Measurements from ENCODE around the gene EYA2.

The EYA2 gene

DNA sequence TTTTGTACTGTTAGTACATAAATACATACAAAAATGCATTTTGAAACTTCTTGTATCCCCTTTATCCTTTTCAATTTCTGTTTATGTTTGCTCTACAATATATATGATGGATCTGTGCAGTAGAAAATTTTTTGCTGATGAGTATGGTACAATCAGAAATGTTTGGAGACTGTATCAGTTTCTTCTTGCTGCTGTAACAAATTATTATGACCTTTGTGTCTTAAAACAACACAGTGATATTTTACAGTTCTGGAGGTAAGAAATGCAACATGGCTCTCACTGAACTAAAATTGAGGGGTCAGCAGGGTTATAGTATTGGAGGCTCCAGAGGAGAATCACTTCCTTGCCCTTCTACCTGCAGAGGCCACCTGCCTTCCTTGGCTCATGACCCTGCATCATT lies 184.4 kb downstream of the EYA2 start:
- no peak for DNase-seq

DNA sequence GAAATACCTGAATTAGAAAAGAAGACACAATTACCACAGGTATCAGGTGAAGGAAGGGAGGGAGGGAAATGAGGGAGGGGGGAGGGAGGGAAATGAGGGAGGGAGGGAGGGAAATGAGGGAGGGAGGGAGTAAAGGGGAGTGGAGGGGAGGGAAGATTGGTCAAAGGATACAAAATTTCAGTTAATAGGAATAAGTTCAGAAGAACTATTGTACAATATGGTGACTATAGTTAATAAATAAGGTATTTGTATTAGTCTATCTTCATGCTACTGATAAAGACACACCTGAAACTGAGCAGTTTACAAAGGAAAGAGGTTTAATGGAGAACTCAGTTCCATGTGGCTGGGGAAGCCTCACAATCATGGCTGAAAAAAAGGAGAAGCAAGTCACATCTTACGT lies 185.7 kb downstream of the EYA2 start:
- no peak for DNase-seq

DNA sequence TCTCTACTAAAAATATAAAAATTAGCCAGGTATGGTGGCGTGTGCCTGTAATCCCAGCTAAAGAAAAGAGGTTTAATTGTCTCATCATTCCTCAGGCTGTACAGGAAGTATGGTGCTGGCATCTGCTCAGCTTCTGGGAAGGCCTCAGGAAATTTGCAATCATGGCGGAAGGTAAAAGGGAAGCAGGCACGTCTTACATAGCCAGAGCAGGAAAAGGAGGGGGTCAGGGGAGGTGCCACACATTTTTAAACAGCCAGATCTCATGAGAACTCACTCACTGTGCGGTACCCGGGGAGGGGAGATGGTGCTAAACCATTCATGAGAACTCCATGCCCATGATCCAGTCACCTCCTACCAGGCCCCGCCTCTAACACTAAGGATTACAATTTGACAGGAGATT lies 191.7 kb downstream of the EYA2 start:
- no peak for DNase-seq

DNA sequence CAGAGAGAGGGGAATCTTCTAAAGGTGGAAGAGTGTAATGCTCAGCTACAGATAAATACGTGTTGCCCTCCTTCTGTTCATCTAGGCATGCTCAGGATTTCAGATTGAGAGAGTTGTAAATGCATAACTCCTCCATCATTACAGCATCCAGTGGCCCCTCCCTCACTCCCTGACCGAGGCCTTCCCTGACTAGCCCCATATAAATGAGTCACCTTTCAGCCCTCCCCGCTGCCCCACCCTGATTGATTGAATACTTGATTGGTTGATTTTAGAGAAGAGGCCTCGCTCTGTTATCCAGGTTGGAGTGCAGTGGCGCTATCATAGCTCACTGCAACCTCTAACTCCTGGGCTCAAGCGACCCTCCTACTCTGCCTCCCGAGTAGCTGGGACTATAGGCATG lies 193.7 kb downstream of the EYA2 start:
- DNase-seq, result no peak

DNA sequence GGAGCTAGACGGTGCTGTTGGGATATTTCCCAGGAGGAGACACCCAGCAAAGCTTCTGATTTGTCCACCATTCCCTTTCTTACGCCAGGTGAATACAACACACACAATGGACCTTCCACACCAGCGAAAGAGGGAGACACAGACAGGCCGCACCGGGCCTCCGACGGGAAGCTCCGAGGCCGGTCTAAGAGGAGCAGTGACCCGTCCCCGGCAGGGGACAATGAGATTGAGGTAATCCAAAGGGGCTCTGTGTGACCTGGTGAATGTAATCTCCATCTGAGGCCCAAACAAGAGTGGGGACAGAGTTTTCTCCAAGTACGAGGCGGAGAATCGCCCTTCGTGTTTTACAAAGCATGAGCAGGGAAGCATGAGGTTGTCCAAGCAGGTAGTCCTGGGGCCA lies 194.5 kb downstream of the EYA2 start:
- no peak for DNase-seq

DNA sequence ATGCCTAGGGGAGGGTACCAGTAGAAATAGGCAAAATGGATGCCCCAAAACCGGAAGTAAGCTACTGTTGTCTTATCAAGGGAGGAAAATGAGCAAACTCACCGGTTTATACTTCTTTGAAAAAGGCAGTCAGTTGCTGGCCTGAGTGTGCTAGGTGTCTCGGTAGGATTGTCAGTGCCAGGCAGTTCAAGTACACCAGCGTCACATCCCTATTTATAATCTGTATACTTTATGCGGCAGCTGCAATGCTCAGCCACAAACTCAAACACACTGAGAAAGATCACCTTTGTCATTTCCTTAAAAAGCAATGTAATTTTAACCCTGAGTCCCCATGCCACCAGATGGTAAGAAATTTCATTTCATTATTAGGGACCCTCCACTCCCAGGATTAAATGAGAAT lies 196.2 kb downstream of the EYA2 start:
- DNase-seq, result no peak

DNA sequence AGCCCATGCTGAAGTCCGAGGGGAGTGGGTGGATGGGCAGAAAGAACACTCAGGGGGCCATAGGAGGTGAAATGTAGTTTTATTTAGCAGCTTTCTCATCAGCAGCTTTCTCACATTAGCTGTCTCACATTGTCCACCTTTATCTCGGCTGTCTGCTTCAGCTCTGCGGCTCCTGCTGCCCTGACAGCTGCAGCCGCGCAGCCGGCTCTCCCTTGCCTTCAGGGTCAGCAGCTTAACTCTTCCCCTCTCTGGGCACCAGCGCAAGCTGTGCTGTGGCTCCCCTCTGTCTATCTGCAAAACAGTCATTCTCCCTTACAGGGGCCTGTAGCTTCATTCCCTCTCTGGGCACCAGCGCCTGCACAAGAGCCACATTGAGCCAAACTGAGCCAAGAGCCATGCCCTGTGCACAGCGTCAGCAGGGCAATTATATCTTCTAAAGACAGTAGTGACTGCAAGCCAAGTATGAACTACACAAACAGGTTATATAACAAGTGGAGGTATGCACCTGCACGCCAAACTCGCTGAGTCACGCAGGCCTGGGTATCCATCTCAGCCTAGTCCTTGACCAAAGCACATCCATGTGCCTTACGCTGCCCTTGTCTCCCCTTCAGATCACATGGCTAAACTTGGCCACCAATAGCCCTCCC lies 198.8 kb downstream of the EYA2 start:
- no peak for DNase-seq

DNA sequence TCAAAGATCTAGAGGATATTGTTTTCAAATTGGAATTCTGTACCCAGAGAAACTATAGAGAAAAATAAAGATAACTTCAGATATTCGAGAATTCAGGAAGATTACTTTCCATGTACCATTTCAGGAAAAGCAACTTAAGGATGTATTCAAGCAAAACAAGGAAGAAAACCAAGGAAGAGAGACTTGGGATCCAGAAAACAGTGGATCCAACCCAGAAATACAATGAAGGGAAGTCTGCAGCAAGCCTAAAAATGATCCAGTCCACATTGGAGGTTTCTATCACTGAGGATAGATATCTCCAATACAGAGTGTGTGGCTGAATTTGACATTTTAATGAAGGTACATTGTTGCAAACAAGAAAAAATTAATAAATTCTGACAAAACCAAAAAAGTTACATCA lies 201.0 kb downstream of the EYA2 start:
- DNase-seq, result no peak

DNA sequence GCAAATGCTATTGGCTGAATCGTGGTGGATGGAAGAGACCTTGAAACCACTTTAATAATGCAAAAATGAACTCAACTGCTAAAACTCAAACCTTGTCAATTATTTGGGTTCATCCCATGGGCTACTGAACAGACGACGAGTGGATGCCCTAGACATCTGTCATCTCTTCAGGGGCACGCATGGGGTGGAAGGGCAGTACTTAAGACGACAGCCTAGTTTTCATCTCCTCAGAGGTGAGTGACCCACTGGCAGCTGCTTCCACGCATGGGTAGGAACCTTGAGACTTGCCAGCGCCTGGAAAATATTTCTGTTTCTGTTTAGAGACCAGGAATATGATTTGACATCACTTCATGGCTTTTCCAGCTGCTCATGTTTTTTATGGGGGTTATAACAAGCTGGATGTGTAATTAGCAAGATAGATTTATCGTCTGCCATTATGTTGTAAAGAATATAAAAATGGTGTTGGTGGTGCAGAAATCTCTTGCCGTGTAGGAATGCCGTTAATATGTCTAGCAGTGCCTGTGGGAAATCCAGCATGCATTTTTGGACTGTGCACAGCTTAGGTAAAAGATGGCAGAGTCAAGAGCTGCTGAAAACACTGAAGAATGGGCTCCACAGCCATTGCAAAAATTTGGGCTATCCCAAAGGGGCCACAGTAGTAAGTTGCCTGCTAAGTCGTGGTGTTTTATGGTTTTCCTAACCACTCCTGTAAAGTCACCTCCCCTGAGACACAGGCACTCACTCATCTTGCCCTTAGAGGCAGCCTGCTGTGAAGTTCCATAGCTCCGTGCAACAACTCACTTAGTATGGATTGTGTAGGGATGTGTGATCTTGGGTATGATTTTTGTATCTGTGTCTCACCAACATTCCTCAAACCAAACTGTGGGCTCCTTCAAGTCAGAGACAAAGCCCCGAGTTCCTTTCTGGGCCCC lies 203.3 kb downstream of the EYA2 start:
- no peak for DNase-seq

DNA sequence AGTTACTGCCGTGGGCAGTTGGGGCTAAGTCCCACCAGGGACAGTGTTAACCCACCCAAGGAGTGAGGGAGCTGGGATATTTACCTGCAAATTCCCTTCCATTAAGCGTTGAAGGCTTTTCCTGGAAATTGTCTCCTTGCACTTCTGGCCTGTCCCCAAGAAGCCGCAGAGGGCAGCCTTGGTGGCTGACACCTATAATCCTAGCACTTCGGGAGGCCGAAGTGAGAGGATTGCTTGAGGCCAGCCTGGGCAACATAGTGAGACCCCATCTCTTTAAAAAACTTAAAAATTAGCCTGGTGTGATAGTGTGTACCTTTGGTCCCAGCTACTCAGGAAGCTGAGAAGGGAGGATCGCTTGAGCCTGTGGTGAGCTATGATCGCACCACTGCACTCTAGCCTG lies 204.4 kb downstream of the EYA2 start:
- no peak for DNase-seq

DNA sequence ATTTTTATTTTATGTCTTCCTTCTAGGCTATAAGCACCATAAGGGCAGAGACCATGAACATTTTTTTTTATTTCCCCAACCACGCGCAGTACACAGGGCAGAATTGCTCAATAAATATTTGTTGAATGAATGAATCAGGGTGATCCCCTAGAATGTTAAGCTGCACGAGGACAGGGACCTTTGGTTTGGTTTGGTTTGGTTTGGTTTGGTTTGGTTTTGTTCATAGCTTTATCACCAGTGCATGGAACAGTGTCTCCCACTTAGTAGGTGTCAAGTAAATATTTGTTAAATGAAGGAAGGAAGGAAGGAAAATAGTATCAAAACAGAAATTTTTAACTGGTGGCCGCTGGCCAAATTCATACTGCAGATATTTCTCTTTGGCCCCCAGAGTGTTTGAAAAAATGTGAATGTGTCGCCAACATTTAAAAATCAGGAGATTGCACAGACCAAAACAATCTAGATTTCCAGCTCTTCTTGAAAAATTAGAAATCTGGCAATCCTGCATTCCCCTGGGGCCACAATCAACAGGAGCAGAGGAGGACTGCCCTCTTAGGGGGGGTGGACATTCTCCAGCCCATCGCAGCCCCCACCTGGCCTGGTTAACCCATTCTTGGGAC lies 205.3 kb downstream of the EYA2 start:
- no peak for DNase-seq

DNA sequence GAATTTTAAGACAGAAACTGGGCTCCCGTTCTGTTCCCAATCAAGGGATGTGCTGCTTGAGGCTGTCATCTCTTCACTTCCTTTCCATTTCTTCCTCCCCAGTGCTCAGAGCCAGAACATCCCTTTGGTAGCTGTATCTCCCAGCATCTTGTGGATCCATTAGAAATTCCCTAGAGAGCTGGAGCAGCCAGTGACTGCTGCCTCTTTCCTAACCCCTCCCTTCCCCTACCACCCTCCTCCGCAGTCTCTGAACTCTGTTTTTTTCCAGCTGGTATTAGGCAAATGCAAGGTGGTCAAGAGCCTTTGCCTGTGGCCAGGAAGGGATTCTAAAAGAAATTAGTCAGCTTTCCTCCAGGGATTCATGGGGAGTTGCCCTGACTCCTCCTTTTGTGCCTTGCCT lies 208.0 kb downstream of the EYA2 start:
- no peak for DNase-seq

DNA sequence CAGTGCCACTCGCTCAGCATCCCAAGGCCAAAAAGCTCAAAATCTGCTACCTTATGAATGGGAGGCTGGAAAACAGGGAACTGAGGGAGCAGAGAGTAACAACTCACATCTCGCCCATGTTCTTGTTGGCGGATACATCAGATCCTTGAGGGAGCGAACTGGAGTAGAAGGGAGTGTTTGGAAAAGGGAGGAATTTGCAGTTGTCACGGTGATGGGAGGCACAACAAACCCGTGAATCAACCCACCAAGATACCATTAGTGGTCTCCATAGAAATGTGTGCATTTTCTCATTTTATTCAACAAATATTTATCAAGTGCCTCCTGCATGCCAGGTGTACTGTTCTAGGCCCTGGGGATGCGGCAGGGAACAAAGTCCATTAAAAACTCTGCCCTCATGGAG lies 212.1 kb downstream of the EYA2 start:
- DNase-seq, result no peak

DNA sequence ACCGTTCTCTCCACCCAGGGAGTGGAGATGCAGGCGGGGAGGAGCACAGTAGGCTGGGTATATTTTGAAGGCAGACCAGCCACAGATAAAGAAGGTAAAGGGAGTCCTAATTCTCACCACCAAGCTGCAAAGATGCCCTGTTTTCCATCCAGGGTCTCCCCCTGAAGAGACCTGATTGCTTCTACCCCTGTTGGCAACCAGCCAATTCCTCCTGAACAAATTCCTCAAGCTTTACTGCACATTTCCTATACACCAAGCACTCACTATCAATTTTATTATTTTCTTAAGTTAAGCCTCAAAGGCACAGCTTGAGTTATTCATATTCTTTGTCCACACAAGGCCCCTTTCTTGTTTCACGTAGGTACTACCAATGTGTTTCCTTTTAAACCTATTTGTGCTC lies 214.4 kb downstream of the EYA2 start:
- no peak for DNase-seq

DNA sequence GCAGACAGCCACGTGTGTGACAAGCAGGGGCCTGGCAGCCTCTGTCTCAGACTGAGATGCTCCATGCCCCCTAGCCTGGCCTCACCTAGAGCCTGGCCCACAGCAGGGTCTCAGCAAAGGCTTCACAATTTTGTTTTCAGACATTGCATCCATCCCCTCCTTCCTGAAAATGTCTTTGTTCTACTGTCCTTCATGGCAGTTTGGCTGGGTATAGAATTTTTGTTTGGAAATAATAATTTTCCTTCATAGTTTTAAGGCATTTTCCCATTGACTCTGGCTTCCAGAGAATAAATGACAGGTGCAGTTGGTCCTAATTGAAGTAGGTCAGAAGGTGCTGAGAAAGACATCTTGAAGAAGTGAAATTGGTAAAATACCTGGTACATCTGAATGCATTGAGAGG lies 216.2 kb downstream of the EYA2 start:
- DNase-seq, result no peak

DNA sequence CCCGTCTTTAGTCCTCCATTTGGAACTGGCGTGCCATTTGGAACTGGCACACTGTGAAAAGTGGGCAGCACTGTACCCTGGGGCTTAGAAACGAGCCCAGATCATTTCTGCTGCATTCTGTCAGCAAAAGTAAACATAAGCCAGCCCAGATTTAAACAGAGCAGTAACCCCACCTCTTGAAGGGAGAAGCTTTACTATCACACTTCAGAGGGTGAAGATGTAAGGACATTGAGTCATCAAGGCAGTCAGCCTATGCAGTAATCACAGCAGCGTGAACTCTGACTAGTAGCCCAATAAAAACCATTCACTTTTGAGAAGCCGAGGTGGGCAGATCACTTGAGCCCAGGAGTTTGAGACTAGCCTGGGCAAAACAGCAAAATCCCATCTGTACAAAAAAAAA lies 216.9 kb downstream of the EYA2 start:
- DNase-seq, result no peak

DNA sequence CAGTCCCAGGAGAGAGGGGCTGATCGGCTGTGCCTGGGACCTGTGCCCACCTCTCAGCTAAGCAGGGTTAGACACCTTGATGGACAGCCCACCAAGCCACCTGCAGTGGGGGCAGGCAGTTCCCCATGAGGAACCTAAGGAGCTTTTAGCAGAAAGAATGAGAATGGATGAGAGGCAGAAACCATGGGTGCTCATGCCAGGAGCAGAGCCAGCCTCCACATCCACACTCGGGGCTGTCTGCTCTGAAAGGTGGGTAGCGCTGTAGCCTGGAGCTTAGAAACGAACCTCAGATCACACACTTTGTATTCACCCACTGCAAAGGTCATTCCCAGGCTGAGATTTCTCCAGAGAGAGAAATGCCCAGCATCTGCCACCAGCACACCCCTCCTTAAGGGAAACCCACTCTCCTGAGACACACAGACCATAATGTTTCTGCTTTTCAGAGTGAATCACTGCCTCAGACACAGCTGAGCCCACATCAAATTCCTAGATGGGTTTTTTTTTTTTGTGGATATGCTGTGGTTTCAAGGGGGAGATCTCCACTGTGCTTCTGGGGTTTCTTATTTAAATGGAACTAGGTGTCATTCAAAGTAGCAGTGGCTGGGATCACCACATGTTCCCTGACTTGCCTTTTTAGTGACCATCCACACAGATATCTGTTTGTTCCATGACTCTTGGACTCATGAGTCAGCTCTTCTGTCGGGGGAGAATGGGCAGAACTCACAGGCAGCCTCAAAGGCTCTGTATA lies 218.9 kb downstream of the EYA2 start:
- DNase-seq, result no peak

DNA sequence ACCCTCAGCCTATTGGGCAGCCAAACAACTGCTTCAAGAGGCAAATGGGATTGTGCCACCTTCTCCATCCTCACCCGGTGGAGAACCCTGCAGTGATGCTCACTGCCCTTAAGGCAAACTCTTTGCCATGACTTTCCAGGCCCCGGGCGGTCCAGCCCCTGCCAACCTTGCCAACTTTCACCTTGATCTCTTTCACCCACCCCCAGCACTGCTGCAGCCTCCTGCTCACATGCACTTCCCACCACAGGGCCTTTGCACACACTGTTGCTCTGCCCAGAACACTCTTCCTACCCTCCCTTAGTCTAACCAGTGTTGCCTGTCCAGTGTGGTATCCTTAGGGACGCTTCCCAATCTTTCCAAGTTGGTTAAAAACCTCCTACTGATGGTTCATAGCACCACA lies 221.1 kb downstream of the EYA2 start:
- DNase-seq, result no peak

DNA sequence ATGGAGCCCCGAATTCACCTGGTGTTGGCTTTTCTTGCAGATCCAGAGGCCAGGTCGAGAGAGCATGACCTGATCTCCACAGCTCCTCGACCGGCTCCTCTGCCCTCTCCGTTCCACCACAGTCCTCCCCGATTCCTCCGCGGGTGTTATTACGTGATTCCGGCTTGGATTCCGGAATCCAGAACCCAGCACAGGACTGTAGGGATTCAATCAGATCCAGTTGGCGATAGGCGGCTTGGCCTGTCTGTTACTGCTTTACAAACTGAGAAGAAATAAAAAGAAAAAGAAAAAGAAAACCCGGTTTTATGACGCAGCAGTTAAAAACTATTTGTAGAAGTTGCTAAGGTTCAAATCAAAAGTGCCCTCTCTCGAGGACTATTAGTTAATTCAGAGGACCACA lies 222.7 kb downstream of the EYA2 start:
- DNase-seq, result no peak

DNA sequence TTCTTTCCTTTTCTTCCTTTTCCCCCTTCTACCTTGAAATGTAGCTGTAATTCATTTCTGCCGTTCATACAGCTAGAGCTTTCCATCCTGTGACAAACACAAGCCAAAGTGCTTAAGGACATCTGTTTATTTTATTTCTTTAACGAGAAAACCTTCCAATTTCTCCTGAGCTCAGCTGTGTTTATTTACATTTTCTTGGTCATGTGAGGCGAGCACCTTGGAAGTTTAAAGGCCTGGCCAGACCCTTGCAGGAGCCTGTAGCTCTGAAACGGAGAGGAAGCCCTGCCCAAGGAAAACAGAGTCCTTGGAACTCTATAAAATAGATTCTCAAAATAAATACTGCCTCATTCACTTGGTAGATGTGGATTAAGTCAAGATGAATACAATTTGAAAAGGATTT lies 223.1 kb downstream of the EYA2 start:
- DNase-seq, result no peak

DNA sequence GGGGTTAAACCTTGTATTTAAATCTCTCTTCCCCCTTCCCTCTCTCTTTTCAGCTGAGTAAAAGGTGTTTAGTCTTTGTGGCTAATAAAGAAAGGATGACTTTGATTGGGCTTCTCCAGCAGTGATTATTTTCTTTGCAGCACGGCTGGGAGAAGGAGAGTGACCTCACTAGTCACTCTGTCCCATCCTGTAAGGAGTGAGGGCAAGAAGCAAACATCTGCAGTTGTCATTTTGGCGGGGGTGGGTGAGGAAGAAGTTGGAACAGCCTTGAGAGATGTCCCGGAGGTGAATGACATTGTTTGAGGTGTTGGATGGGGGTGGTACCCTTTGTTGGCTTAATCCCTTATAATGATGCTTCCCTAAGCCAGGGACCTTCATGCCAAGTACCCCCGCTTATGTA lies 223.6 kb downstream of the EYA2 start:
- no peak for DNase-seq

DNA sequence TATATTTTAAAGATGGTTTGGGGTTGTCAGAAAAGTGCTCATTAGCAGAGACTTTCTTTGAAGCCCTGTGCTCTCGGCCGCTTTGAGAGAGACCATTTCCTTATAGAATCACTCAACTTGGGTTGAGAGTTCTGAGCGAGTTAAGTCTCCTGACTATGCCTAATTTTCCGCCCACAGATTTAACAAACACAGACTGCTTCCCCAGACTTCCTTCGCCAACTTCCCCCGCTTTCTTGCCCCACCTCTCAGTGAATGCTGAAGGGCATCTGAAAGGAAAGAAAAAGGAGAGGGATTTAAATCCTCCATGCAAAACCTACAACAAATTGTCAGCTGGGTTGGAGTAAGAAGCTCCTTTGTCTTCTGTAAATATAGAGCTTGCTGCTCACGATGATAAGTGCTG lies 224.0 kb downstream of the EYA2 start:
- no peak for DNase-seq

DNA sequence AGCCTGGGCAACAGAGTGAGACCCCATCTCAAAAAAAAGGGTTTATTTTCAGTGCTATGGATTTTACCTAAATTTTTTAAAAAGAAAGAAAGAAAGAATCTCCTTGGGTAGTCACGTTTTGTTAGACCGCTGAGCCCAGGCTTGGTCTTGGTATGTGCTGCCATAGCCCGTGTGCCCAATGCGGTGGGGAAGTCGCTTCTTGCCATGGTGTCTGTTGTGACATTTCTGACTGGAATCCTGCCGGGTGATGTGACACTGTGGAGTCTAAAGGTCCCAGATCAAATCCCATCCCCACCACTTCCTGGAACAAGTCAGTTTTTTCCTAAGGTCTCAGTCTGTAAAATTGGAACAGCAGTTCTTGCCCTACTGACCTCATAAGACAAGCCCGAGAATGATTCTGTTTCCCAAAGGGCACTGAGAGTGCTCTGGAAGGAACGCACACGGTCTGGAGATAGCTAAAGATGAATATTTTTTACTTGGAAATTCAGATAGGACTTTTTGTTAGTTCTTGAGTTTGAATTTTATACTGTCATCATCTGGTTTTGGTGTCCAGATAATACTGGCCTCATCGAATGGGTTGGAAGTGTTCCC lies 225.8 kb downstream of the EYA2 start:
- DNase-seq, result no peak

Data from cortex of kidney (tissue), 1 donor.